GM21576 (cell line): Measurements from ENCODE around the gene ZCCHC14.
"Not testable (repeated sequence)": the region's sequence is repeated elsewhere in the genome, so short reads cannot be mapped to it uniquely, and the experiment has no call there.

ENCODE experiments used
- ATAC-seq: cut with Tn5 transposase; IDR thresholded peaks from one replicate; pipeline ENCODE4 v1.9.1; 2021; ENCODE audit warnings: mild to moderate bottlenecking, moderate library complexity; ENCODE audit not compliant: unreplicated experiment

The ZCCHC14 gene

GRCh38 chr16:87497767-87498290, 5.0 kb upstream of the ZCCHC14 start:
- ATAC-seq: not testable (repeated sequence)

- not testable (repeated sequence) for ATAC-seq
These were observed 4.4 kb upstream of the ZCCHC14 start for GRCh38 chr16:87497023-87497766.

- no peak for ATAC-seq
These were observed 3.6 kb upstream of the ZCCHC14 start for GRCh38 chr16:87496447-87496801.

- ATAC-seq: no peak
These were observed 3.0 kb upstream of the ZCCHC14 start for GRCh38 chr16:87495578-87496446.

GRCh38 chr16:87493608-87494280, 920 bp upstream of the ZCCHC14 start:
- ATAC-seq: no peak

- ATAC-seq: no peak
These were observed 563 bp downstream of the ZCCHC14 start for GRCh38 chr16:87492291-87492630.

GRCh38 chr16:87491522-87492290, 1.1 kb downstream of the ZCCHC14 start:
- ATAC-seq: no peak

GRCh38 chr16:87490799-87491521, 1.9 kb downstream of the ZCCHC14 start:
- not testable (repeated sequence) for ATAC-seq

GRCh38 chr16:87490096-87490798, 2.6 kb downstream of the ZCCHC14 start:
- no peak for ATAC-seq

- no peak for ATAC-seq
These were observed 3.3 kb downstream of the ZCCHC14 start for GRCh38 chr16:87489434-87490045.

GRCh38 chr16:87488960-87489359, 3.9 kb downstream of the ZCCHC14 start:
- not testable (repeated sequence) for ATAC-seq

GRCh38 chr16:87487361-87487924, 5.4 kb downstream of the ZCCHC14 start:
- ATAC-seq: no peak

- no peak for ATAC-seq
These were observed 6.0 kb downstream of the ZCCHC14 start for GRCh38 chr16:87486713-87487247.

GRCh38 chr16:87486282-87486681, 6.5 kb downstream of the ZCCHC14 start:
- ATAC-seq: no peak

- not testable (repeated sequence) for ATAC-seq
These were observed 7.0 kb downstream of the ZCCHC14 start for GRCh38 chr16:87485792-87486191.

- no peak for ATAC-seq
These were observed 8.1 kb downstream of the ZCCHC14 start for GRCh38 chr16:87484487-87485331.

GRCh38 chr16:87483481-87483880, 9.3 kb downstream of the ZCCHC14 start:
- ATAC-seq: no peak
